Islet of Langerhans (tissue), 1 donor: ENCODE data around the gene DESI2.
"Not testable (repeated sequence)": the region's sequence is repeated elsewhere in the genome, so short reads cannot be mapped to it uniquely, and the experiment has no call there.

Experiments
- FAIRE-seq: peaks from one replicate; lab custom pipeline; 2011; peaks lifted over from hg19 to GRCh38; lab: Jason Lieb, UNC

Gene DESI2

GRCh38 chr1:244705261-244706234, 52.6 kb downstream of the DESI2 start:
- FAIRE-seq: no peak

GRCh38 chr1:244709076-244709475, 56.1 kb downstream of the DESI2 start:
- no peak for FAIRE-seq

GRCh38 chr1:244709476-244710368, 56.8 kb downstream of the DESI2 start:
- FAIRE-seq: no peak

GRCh38 chr1:244710474-244711062, 57.6 kb downstream of the DESI2 start:
- FAIRE-seq: no peak

- no peak for FAIRE-seq
These were observed 59.7 kb downstream of the DESI2 start for GRCh38 chr1:244712669-244713068.

- FAIRE-seq: no peak
These were observed 60.4 kb downstream of the DESI2 start for GRCh38 chr1:244713332-244713731.

- FAIRE-seq: no peak
These were observed 75.0 kb downstream of the DESI2 start for GRCh38 chr1:244727871-244728474.

GRCh38 chr1:244730153-244730933, 77.4 kb downstream of the DESI2 start:
- FAIRE-seq: no peak

- no peak for FAIRE-seq
These were observed 78.1 kb downstream of the DESI2 start for GRCh38 chr1:244730934-244731434.

GRCh38 chr1:244731651-244732050, 78.7 kb downstream of the DESI2 start:
- FAIRE-seq: no peak

- FAIRE-seq: no peak
These were observed 80.0 kb downstream of the DESI2 start for GRCh38 chr1:244732851-244733450.

GRCh38 chr1:244735404-244735803, 82.5 kb downstream of the DESI2 start:
- FAIRE-seq: no peak

- no peak for FAIRE-seq
These were observed 83.1 kb downstream of the DESI2 start for GRCh38 chr1:244735876-244736561.

GRCh38 chr1:244739140-244739539, 86.2 kb downstream of the DESI2 start:
- FAIRE-seq: not testable (repeated sequence)

GRCh38 chr1:244740027-244740617, 87.2 kb downstream of the DESI2 start:
- not testable (repeated sequence) for FAIRE-seq

GRCh38 chr1:244741692-244742091, 88.8 kb downstream of the DESI2 start:
- FAIRE-seq: no peak

GRCh38 chr1:244749230-244750016, 96.5 kb downstream of the DESI2 start:
- FAIRE-seq: no peak

- FAIRE-seq: no peak
These were observed 98.5 kb downstream of the DESI2 start for GRCh38 chr1:244751271-244751895.
